Stimulated activated CD4-positive, alpha-beta T cell treated with anti-CD3 and anti-CD28 coated beads, Interleukin-4, amount 100 ng/mL, for 24 hours (primary cell): Measurements from ENCODE around the gene COMMD10.

ENCODE experiments used
- DNase-seq: peaks from one replicate; pipeline ENCODE4 v3.0.0-alpha.2; 2020

The COMMD10 gene

GRCh38 chr5:116297296-116297814 is 212.5 kb downstream of the COMMD10 start:
- DNase-seq = no peak

GRCh38 chr5:116299746-116300640 is 215.2 kb downstream of the COMMD10 start:
- DNase-seq = no peak

GRCh38 chr5:116301110-116301509 is 216.3 kb downstream of the COMMD10 start:
- no peak for DNase-seq

GRCh38 chr5:116303340-116303739 is 218.5 kb downstream of the COMMD10 start:
- no peak for DNase-seq

- DNase-seq = no peak
Measured at GRCh38 chr5:116303810-116304209, 219.0 kb downstream of the COMMD10 start.

- no peak for DNase-seq
Measured at GRCh38 chr5:116305899-116306298, 221.1 kb downstream of the COMMD10 start.

- no peak for DNase-seq
Measured at GRCh38 chr5:116306846-116307245, 222.0 kb downstream of the COMMD10 start.

GRCh38 chr5:116308391-116308790 is 223.6 kb downstream of the COMMD10 start:
- DNase-seq = no peak

GRCh38 chr5:116313366-116313765 is 228.5 kb downstream of the COMMD10 start:
- no peak for DNase-seq

GRCh38 chr5:116315531-116315930 is 230.7 kb downstream of the COMMD10 start:
- no peak for DNase-seq

GRCh38 chr5:116318091-116318854 is 233.4 kb downstream of the COMMD10 start:
- DNase-seq = no peak

- DNase-seq = no peak
Measured at GRCh38 chr5:116320486-116320885, 235.7 kb downstream of the COMMD10 start.

GRCh38 chr5:116329503-116329902 is 244.7 kb downstream of the COMMD10 start:
- DNase-seq = no peak

- DNase-seq = no peak
Measured at GRCh38 chr5:116340799-116341198, 256.0 kb downstream of the COMMD10 start.
